A172 (cell line): Measurements from ENCODE around the gene MIGA1. TPM values are rescaled to one million over a fixed set of nuclear protein-coding genes. Genes with fewer than 3 reads are reported as not detected.
"Not testable (repeated sequence)": the region's sequence is repeated elsewhere in the genome, so short reads cannot be mapped to it uniquely, and the experiment has no call there.

ENCODE experiments used
- DNase-seq: peaks from one replicate; pipeline ENCODE4 v3.0.0-alpha.2; 2015; ENCODE audit warnings: low spot score
- total RNA-seq: library from RNA; depleted of rRNA; stranded (reverse); fragments of >200 nt; shearing (Covaris generic); gene quantifications from 2 replicates; pipeline ENCODE4 v1.2.3, GENCODE V29; 2014; rRNA removed

MIGA1 gene
- 6.7 and 7.4 TPM in 2 replicates for total RNA-seq

GRCh38 chr1:77779529-77780281 lies at the start of gene MIGA1:
Gene MIGA1 (plus strand): TSS chr1:77779649. CDS start chr1:77783253, 3,604 bp downstream.
- DNase-seq, result peak; percentile 38

- DNase-seq, result no peak
These were observed 47.4 kb upstream of the MIGA1 start for GRCh38 chr1:77732090-77732489.

GRCh38 chr1:77739235-77739634 lies 40.2 kb upstream of the MIGA1 start:
- DNase-seq, result no peak

- no peak for DNase-seq
These were observed 38.1 kb upstream of the MIGA1 start for GRCh38 chr1:77741316-77741715.

- DNase-seq, result no peak
These were observed 37.4 kb upstream of the MIGA1 start for GRCh38 chr1:77742011-77742555.

- DNase-seq, result no peak
These were observed 34.9 kb upstream of the MIGA1 start for GRCh38 chr1:77744576-77744975.

- DNase-seq, result not testable (repeated sequence)
These were observed 30.0 kb upstream of the MIGA1 start for GRCh38 chr1:77749489-77749888.

- no peak for DNase-seq
These were observed 23.2 kb upstream of the MIGA1 start for GRCh38 chr1:77756052-77756754.

GRCh38 chr1:77757066-77757584 lies 22.3 kb upstream of the MIGA1 start:
- DNase-seq, result no peak

- no peak for DNase-seq
These were observed 21.8 kb upstream of the MIGA1 start for GRCh38 chr1:77757603-77758002.

GRCh38 chr1:77759071-77760028 lies 20.1 kb upstream of the MIGA1 start, which contains the start of gene USP33:
Gene USP33 (minus strand): TSS chr1:77759852. CDS start chr1:77741697, 18,155 bp downstream.
- peak; percentile 57 for DNase-seq

- peak; percentile 44 for DNase-seq
These were observed 17.4 kb upstream of the MIGA1 start for GRCh38 chr1:77762072-77762476.

GRCh38 chr1:77768006-77768405 lies 11.4 kb upstream of the MIGA1 start:
- DNase-seq, result no peak

GRCh38 chr1:77776007-77776700 lies 3.3 kb upstream of the MIGA1 start:
- DNase-seq, result no peak

GRCh38 chr1:77781683-77782082 lies 2.2 kb downstream of the MIGA1 start:
- DNase-seq, result no peak

- no peak for DNase-seq
These were observed 3.7 kb downstream of the MIGA1 start for GRCh38 chr1:77783141-77783540.

- not testable (repeated sequence) for DNase-seq
These were observed 6.8 kb downstream of the MIGA1 start for GRCh38 chr1:77786093-77786741.

GRCh38 chr1:77794550-77794949 lies 15.1 kb downstream of the MIGA1 start:
- no peak for DNase-seq

GRCh38 chr1:77796695-77797405 lies 17.4 kb downstream of the MIGA1 start:
- DNase-seq, result peak; percentile 11
